NCI-H524 treated with DMSO at 0.1 percent for 48 hours (cell line): ENCODE measurements around the gene SEZ6L.

Source experiments
- DNase-seq: peaks from one replicate; lab custom pipeline; 2025; lab: John Stamatoyannopoulos, UW

SEZ6L gene

GRCh38 chr22:26182723-26183122 is 13.5 kb downstream of the SEZ6L start:
- DNase-seq = no peak

- no peak for DNase-seq
These were observed 15.9 kb downstream of the SEZ6L start for GRCh38 chr22:26185190-26185589.

- no peak for DNase-seq
These were observed 19.1 kb downstream of the SEZ6L start for GRCh38 chr22:26188341-26188740.

- DNase-seq = no peak
These were observed 25.1 kb downstream of the SEZ6L start for GRCh38 chr22:26194313-26194712.

GRCh38 chr22:26194877-26195276 is 25.6 kb downstream of the SEZ6L start:
- DNase-seq = no peak

- DNase-seq = no peak
These were observed 27.4 kb downstream of the SEZ6L start for GRCh38 chr22:26196657-26197056.

- DNase-seq = no peak
These were observed 28.2 kb downstream of the SEZ6L start for GRCh38 chr22:26197425-26197824.

GRCh38 chr22:26199665-26200064 is 30.4 kb downstream of the SEZ6L start:
- no peak for DNase-seq

- no peak for DNase-seq
These were observed 33.1 kb downstream of the SEZ6L start for GRCh38 chr22:26202280-26202924.

- no peak for DNase-seq
These were observed 36.2 kb downstream of the SEZ6L start for GRCh38 chr22:26205494-26205893.

- no peak for DNase-seq
These were observed 41.1 kb downstream of the SEZ6L start for GRCh38 chr22:26210334-26210733.

- no peak for DNase-seq
These were observed 44.6 kb downstream of the SEZ6L start for GRCh38 chr22:26213826-26214225.

GRCh38 chr22:26214466-26214865 is 45.2 kb downstream of the SEZ6L start:
- no peak for DNase-seq

- no peak for DNase-seq
These were observed 46.5 kb downstream of the SEZ6L start for GRCh38 chr22:26215736-26216135.

GRCh38 chr22:26225207-26225606 is 55.9 kb downstream of the SEZ6L start:
- no peak for DNase-seq

- no peak for DNase-seq
These were observed 57.5 kb downstream of the SEZ6L start for GRCh38 chr22:26226538-26227297.

- DNase-seq = no peak
These were observed 60.6 kb downstream of the SEZ6L start for GRCh38 chr22:26229910-26230309.

- no peak for DNase-seq
These were observed 65.0 kb downstream of the SEZ6L start for GRCh38 chr22:26234296-26234695.

GRCh38 chr22:26235792-26236487 is 66.7 kb downstream of the SEZ6L start:
- no peak for DNase-seq

GRCh38 chr22:26236991-26237390 is 67.7 kb downstream of the SEZ6L start:
- DNase-seq = no peak

- DNase-seq = no peak
These were observed 69.3 kb downstream of the SEZ6L start for GRCh38 chr22:26238596-26238995.

GRCh38 chr22:26239581-26239980 is 70.3 kb downstream of the SEZ6L start:
- no peak for DNase-seq

GRCh38 chr22:26241361-26241760 is 72.1 kb downstream of the SEZ6L start:
- DNase-seq = no peak
